WERI-Rb-1 (cell line): ENCODE measurements around the gene MT1F.
A peak's percentile ranks its signal among the peaks of the same experiment; 100 is the strongest.
"Not testable (repeated sequence)": the region's sequence is repeated elsewhere in the genome, so short reads cannot be mapped to it uniquely, and the experiment has no call there.

Source experiments
- DNase-seq: peaks from one replicate; pipeline ENCODE4 v3.0.0-alpha.2; 2020
- H3K27ac ChIP-seq: fragments of 250-450 bp; sonication (Bioruptor Pico); 2 replicates; pipeline ENCODE4 v1.5.1; 2020; ENCODE audit warnings: mild to moderate bottlenecking, moderate library complexity
- H3K27me3 ChIP-seq: fragments of 250-450 bp; sonication (Bioruptor Pico); 2 replicates; pipeline ENCODE4 v1.5.1; 2021; ENCODE audit warnings: mild to moderate bottlenecking, low read depth, moderate library complexity; ENCODE audit not compliant: insufficient read depth, severe bottlenecking
- H3K36me3 ChIP-seq: fragments of 250-450 bp; sonication (Bioruptor Pico); 2 replicates; pipeline ENCODE4 v1.5.1; 2020; ENCODE audit warnings: mild to moderate bottlenecking, moderate library complexity
- H3K4me3 ChIP-seq: 2 replicates; pipeline ENCODE4 v1.5.1; 2011; ENCODE audit warnings: low read depth, mild to moderate bottlenecking, control low read depth, low read length
- H3K9me3 ChIP-seq: fragments of 250-450 bp; sonication (Bioruptor Pico); 2 replicates; pipeline ENCODE4 v1.5.1; 2021; ENCODE audit warnings: mild to moderate bottlenecking, moderate library complexity; ENCODE audit not compliant: severe bottlenecking
- TF ChIP-seq, protein P1 (sequence below): IDR thresholded peaks from 2 replicates; pipeline ENCODE4 v1.5.1; 2011; ENCODE audit warnings: low read depth, mild to moderate bottlenecking, control low read depth, inconsistent platforms, low read length

MT1F gene

DNA sequence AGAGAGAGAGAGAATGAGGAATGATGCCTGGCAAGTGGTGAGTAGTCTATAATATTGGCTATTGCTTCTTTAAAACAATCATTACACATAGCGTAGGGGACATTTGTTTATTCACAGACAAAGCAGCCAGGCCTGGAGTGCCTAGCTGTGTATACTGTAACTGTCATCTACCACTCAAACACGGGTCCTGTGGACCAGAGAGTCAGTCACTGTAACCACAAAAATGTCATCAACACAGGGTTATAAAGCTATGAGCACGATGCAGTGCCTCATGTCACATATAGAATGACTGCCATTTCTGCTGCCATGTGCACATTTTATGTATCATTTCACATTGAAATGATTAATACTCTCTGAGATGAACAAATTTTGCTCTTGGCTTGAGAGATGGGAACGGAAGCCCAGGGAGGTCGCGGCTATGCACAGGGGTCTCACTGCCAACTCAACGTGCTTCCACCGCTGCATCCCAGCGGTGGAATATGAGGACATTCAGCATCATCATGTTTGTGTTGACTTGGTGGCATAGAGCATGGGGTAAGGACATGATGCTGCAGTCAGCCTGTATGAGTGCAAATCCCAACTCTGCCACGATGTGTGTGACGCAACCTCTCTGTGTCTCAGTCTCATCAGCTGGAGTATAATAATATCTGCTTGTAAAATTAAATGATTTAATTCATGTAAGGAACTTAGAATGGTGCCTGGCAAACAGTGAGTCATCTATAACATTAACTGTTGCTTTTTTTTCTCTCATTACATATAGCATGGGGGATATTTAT lies 15.2 kb downstream of the MT1F start:
- Histone ChIP-seq H3K27ac (peak overlapping the region; percentile 82; the same call in 1 of the 2 replicates), H3K4me3 (no peak overlapping the region), H3K9me3 (no peaks in the 10 kb centered on the region), H3K36me3 (no peaks in the 10 kb centered on the region), H3K27me3 (no peaks in the 10 kb centered on the region)
- no peak for DNase-seq
- TF ChIP-seq, protein P1, sequence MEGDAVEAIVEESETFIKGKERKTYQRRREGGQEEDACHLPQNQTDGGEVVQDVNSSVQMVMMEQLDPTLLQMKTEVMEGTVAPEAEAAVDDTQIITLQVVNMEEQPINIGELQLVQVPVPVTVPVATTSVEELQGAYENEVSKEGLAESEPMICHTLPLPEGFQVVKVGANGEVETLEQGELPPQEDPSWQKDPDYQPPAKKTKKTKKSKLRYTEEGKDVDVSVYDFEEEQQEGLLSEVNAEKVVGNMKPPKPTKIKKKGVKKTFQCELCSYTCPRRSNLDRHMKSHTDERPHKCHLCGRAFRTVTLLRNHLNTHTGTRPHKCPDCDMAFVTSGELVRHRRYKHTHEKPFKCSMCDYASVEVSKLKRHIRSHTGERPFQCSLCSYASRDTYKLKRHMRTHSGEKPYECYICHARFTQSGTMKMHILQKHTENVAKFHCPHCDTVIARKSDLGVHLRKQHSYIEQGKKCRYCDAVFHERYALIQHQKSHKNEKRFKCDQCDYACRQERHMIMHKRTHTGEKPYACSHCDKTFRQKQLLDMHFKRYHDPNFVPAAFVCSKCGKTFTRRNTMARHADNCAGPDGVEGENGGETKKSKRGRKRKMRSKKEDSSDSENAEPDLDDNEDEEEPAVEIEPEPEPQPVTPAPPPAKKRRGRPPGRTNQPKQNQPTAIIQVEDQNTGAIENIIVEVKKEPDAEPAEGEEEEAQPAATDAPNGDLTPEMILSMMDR = no peak

DNA sequence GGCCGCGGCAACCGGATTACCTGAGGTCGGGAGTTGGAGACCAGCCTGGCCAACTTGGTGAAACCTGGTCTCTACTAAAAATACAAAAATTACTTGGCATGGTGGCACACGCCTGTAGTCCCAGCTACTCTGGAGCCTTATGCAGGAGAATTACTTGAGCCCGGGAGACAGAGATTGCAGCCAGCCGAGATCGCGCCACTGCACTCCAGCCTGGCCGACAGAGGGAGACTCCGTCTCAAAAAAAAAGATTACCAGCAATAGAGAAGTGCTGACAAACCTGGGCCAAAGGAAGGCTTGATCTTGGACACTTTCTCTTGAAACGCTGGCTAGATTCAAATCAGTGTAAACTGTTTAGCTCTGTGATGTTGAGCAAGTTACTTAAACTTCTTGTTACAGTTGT lies 16.2 kb downstream of the MT1F start:
- peak; percentile 67 for DNase-seq
- H3K27me3 ChIP-seq = no peaks in the 10 kb centered on the region
- H3K9me3 ChIP-seq = no peaks in the 10 kb centered on the region
- H3K36me3 ChIP-seq = no peaks in the 10 kb centered on the region
- TF ChIP-seq, protein P1 = peak; percentile 62
- H3K27ac ChIP-seq = peak overlapping the region; percentile 82
- no peak overlapping the region for H3K4me3 ChIP-seq

DNA sequence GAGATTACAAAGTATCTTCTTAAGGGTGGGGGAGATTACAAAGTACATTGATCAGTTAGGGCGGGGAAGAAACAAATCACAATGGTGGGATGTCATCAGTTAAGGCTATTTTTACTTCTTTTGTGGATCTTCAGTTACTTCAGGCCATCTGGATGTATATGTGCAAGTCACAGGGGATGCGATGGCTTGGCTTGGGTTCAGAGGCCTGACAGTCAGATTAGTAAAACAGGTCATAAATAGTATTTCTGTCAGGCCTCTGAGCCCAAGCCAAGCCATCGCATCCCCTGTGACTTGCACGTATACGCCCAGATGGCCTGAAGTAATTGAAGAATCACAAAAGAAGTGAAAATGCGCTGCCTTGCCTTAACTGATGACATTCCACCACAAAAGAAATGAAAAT lies 16.8 kb downstream of the MT1F start:
- H3K4me3 ChIP-seq, H3K36me3 ChIP-seq, H3K27me3 ChIP-seq, H3K9me3 ChIP-seq: not testable (repeated sequence)
- H3K27ac ChIP-seq = peak overlapping the region; percentile 82
- peak; percentile 66 for DNase-seq

DNA sequence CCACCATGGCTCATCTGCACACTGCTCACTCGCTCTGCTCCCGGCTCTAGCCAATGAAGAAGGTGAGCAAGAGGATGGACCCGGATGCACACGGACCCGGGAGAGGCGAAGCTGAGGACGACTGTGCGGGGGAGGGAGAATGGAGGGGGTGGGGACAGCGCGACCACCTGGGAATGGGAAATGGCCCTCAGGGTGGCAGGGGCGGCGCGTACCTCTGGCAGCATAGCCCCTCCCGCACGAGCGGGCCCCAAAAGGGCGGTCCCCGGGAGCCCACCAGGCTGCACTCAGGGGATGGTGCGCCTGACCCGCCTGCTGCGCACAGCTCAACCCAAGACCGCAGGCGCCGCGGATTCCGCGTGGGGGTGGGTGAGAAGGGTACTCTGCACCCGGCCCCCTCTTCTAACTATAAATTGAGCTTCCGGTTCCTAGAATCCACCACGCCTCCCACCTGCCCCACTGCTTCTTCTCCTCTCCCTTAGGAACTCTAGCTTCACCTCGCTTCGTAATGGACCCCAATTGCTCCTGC lies 18.0 kb downstream of the MT1F start:
- Histone ChIP-seq H3K27ac (no peak overlapping the region), H3K27me3 (no peaks in the 10 kb centered on the region)

DNA sequence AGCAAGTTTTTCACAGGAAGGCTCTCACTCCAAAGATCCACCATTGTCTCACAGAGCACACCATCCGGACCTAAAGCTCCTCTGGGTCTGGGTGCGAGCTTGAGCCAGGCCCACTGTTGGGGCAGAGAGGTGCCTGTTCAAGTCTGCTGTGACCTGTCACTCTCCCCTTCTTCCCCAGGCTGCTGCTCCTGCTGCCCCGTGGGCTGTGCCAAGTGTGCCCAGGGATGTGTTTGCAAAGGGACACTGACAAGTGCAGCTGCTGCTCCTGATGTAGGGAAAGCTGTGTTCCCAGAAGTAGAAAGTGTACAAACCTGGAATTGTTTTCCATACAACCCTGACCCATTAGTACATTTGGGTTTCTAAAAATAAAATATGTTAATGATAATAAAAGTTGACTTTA lies 19.7 kb downstream of the MT1F start:
- no peaks in the 10 kb centered on the region for H3K27me3 ChIP-seq

More for the DNA sequence above, 18.0 kb downstream of the MT1F start:
- H3K4me3 ChIP-seq = no peak overlapping the region
- H3K36me3 ChIP-seq = no peaks in the 10 kb centered on the region
- DNase-seq = no peak
- no peaks in the 10 kb centered on the region for H3K9me3 ChIP-seq
- TF ChIP-seq, protein P1 = no peak

DNA sequence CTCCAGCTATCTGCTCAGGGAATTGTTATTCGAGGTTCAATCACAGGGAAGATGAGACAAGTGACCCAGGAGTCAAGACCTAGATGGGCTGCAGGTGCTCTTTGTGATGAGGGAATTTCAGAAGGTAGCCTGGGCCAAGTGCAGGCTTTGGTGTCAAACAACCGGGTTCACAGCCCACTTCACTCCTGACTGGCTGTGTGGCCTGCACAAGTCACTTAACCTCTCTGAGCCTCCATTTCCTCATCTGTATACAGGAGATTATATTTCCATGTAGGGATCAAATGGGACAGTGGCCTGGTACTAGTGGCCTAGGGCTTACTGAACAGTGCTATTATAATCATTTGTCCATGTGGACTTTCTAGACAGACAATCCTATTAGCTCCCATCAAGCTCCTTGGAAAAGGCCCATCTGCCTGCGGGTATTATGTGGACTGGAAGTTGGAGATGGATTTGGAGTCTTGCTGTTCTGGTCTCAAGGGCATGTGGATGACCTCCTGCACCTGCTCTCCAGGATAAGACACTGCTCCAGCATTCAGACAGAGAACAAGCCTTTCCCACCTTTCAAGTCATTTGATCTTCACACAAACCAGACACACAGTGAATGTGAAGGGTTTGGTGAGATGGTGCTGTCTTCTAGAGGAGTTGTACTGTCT lies 21.4 kb downstream of the MT1F start:
- TF ChIP-seq, protein P1 = no peak
- peak; percentile 86 for DNase-seq
- no peaks in the 10 kb centered on the region for H3K27me3 ChIP-seq

More for the DNA sequence above, 19.7 kb downstream of the MT1F start:
- DNase-seq = no peak
- Histone ChIP-seq H3K9me3 (no peaks in the 10 kb centered on the region), H3K4me3 (no peak overlapping the region), H3K36me3 (no peaks in the 10 kb centered on the region), H3K27ac (no peak overlapping the region)
- TF ChIP-seq, protein P1 = no peak

More for the DNA sequence above, 21.4 kb downstream of the MT1F start:
- Histone ChIP-seq H3K4me3 (no peak overlapping the region), H3K36me3 (no peaks in the 10 kb centered on the region), H3K9me3 (no peaks in the 10 kb centered on the region), H3K27ac (peak overlapping the region; percentile 72)
